Right ventricle myocardium inferior (tissue), 1 donor: ENCODE results near the gene PPP1R1B. TPM values are rescaled to one million over a fixed set of nuclear protein-coding genes. Genes with fewer than 3 reads are reported as not detected.

Experiments
- total RNA-seq: library from RNA; stranded (reverse); fragmentation: NEBNext Ultra II Directional; extraction: Animal tissue kit (Norgen Biotek cat#: 25700); gene quantifications from one replicate; pipeline ENCODE4 v1.2.1, GENCODE V29; 2021
- donor health status: DM: no; HTN: yes; CAD: no; lungs with severe emphysema.

Gene PPP1R1B
- total RNA-seq, 1 donor from 2014 or later = 0.89 TPM

Other genes starting within 250 kb of the PPP1R1B start
- gene FBXL20, start 225.3 kb upstream of the PPP1R1B start, total RNA-seq = 12.7 TPM
- gene MED1, start 175.7 kb upstream of the PPP1R1B start, total RNA-seq = 22.1 TPM
- gene CDK12, start 165.5 kb upstream of the PPP1R1B start, total RNA-seq = 18.8 TPM
- gene NEUROD2, start 19.0 kb upstream of the PPP1R1B start, total RNA-seq = not detected
- gene STARD3, start 10.2 kb downstream of the PPP1R1B start, total RNA-seq = 21.4 TPM
- 5,286 TPM for gene TCAP, start 38.4 kb downstream of the PPP1R1B start, total RNA-seq
- 5.1 TPM for gene PNMT, start 41.5 kb downstream of the PPP1R1B start, total RNA-seq
- 10.4 TPM for gene PGAP3, start 61.1 kb downstream of the PPP1R1B start, total RNA-seq
- 68.7 TPM for gene ERBB2, start 73.1 kb downstream of the PPP1R1B start, total RNA-seq
- gene MIEN1, start 103.6 kb downstream of the PPP1R1B start, total RNA-seq = 49.4 TPM
- gene GRB7, start 111.0 kb downstream of the PPP1R1B start, total RNA-seq = 2.4 TPM
- gene IKZF3, start 237.4 kb downstream of the PPP1R1B start, total RNA-seq = 0.32 TPM
- gene ZPBP2, start 241.2 kb downstream of the PPP1R1B start, total RNA-seq = not detected